Measurements from ENCODE around the gene BTBD10. TPM values are rescaled to one million over a fixed set of nuclear protein-coding genes. Genes with fewer than 3 reads are reported as not detected.
A peak's percentile ranks its signal among the peaks of the same experiment; 100 is the strongest.

The BTBD10 gene
- 120 and 128 TPM in 2 replicates for total RNA-seq

DNA sequence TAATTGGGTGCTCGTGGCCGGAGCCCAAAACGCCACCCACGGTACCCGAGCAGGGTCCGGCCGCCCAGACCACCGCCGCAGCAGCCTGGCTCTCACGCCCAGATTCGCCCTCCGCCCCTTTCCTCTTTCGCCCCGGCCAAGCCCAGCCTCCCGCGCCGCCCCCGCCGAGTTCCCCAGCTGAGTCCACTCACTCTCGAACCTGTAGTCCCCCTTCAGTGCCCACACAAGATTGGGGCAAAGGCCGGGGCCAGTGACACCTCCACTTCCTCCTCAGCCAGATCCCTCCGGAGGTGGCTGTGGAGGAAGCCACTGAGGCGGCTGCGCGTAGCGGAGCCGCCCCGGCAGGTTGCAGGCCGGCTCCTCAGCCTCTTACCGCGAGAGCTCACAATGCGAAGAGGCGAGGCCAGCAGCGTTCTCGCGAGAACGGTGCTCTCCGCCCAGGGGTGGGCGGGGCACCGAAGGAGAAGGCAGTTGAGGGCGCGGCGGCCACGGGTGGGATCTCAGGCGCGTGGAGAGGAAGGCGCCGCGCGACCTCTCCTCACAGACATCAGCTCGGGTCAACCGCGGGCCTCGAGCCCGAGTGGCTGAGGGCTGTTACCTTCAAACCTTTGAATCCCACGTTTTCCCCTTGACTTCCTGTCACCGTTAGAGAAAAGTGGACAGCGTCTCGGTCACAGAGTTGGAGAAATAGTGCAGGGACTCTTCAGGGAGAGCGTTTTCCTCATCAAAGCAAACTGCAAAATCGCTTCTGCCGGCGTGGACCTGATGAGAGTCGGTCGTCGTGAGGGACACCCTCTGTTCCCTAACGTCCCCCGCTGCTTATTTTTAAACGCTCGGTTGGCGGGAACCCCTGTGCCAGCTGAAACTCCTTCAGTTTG is at the start of gene BTBD10:
TSS of gene BTBD10 (minus strand) at position 322 of the 878 bp plus-strand sequence. CDS start 18,098 bp downstream, outside the sequence.
- H3K27me3 ChIP-seq (ENCODE audit: control insufficient read depth, insufficient read depth, low read length), result no peaks in the 10 kb centered on the region
- FAIRE-seq, result no peak
- no peaks in the 10 kb centered on the region for H3K36me3 ChIP-seq (ENCODE audit: control insufficient read depth, insufficient read depth, low read length)
- H3K4me3 ChIP-seq (ENCODE audit: low read depth, low read length), result peak within 1 kb of the TSS; percentile 96
- TF ChIP-seq, protein P1, sequence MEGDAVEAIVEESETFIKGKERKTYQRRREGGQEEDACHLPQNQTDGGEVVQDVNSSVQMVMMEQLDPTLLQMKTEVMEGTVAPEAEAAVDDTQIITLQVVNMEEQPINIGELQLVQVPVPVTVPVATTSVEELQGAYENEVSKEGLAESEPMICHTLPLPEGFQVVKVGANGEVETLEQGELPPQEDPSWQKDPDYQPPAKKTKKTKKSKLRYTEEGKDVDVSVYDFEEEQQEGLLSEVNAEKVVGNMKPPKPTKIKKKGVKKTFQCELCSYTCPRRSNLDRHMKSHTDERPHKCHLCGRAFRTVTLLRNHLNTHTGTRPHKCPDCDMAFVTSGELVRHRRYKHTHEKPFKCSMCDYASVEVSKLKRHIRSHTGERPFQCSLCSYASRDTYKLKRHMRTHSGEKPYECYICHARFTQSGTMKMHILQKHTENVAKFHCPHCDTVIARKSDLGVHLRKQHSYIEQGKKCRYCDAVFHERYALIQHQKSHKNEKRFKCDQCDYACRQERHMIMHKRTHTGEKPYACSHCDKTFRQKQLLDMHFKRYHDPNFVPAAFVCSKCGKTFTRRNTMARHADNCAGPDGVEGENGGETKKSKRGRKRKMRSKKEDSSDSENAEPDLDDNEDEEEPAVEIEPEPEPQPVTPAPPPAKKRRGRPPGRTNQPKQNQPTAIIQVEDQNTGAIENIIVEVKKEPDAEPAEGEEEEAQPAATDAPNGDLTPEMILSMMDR (IDR thresholded peaks at IDR 0.05; ENCODE audit: insufficient read depth, low read length, severe bottlenecking), result no peak
- peak; percentile 87 for DNase-seq (ENCODE audit: low read depth)

DNA sequence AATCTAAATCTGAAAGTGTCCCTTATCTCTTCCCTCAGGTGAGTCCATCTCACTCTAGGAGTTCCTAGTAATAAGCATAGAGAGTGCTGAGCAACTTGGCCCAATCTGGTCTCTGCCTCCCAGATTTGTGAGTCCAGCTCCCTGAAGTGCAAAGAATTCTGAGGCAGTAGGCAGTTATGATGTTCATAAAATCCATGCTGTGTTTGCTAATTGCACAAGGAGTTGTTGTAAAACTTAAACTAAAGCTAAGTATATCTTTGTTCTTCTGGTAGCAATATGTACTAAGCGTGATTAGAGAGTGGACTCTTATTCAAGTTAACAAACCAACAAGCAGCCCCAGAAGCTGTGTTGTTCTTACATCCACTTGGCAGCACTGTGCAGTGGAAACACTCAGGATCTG is 40.4 kb upstream of the BTBD10 start:
- no peak overlapping the region for H3K4me3 ChIP-seq (ENCODE audit: low read depth, low read length)
- H3K27me3 ChIP-seq (ENCODE audit: control insufficient read depth, insufficient read depth, low read length), result peaks cover 2% of the 10 kb centered on the region
- TF ChIP-seq, protein P1 (IDR thresholded peaks at IDR 0.05; ENCODE audit: insufficient read depth, low read length, severe bottlenecking), result no peak
- DNase-seq (ENCODE audit: low read depth) (no peak), FAIRE-seq (no peak)
- H3K36me3 ChIP-seq (ENCODE audit: control insufficient read depth, insufficient read depth, low read length), result no peaks in the 10 kb centered on the region

DNA sequence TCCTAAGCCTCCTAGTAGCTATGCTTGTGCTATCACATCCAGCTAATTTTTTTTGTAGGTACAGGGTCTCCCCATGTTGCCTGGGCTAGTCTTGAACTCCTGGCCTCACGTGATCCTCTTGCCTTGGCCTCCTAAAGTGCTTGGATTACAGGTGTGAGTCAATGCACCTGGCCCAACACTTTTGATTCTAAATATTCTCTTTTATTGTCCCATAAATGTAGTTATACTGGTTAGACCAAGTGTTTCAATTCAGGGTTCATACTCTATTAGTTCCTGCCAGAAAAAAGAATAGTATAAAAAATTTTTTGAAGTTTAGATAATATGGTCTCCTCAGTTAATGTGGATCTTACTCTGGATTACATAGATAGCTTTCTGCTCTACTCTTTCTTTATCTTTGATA is 39.5 kb upstream of the BTBD10 start:
- FAIRE-seq, result no peak
- H3K27me3 ChIP-seq (ENCODE audit: control insufficient read depth, insufficient read depth, low read length), result peaks cover 2% of the 10 kb centered on the region
- H3K36me3 ChIP-seq (ENCODE audit: control insufficient read depth, insufficient read depth, low read length), result no peaks in the 10 kb centered on the region
- no peak for DNase-seq (ENCODE audit: low read depth)
- TF ChIP-seq, protein P1 (IDR thresholded peaks at IDR 0.05; ENCODE audit: insufficient read depth, low read length, severe bottlenecking), result no peak
- H3K4me3 ChIP-seq (ENCODE audit: low read depth, low read length), result no peak overlapping the region

DNA sequence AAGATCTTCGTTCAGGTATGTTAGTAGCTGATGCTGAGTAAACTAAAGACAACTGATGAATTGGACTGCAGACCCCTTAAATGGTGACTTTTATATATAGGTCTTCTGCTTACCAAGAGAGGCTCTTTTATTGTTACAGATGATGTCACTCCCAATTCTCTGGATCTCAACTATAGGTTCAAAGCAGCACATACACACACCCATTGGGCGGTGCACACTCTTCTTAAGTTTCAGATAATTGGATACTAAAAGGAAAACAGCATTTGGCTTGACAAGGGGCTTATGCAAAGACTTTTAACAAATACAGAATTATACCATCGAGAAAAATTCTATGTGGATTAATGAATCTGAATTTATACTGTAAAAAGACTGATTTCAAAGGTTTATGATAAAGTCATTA is 32.9 kb upstream of the BTBD10 start, which contains the start of gene PTH:
TSS of gene PTH (minus strand) at position 69 of the 400 bp plus-strand sequence. CDS start 3,142 bp downstream, outside the sequence.
- TF ChIP-seq, protein P1 (IDR thresholded peaks at IDR 0.05; ENCODE audit: insufficient read depth, low read length, severe bottlenecking), result no peak
- DNase-seq (ENCODE audit: low read depth) (no peak), FAIRE-seq (no peak)
- Histone ChIP-seq H3K27me3 (ENCODE audit: control insufficient read depth, insufficient read depth, low read length) (peaks cover 3% of the 10 kb centered on the region), H3K36me3 (ENCODE audit: control insufficient read depth, insufficient read depth, low read length) (no peaks in the 10 kb centered on the region), H3K4me3 (ENCODE audit: low read depth, low read length) (no peak within 1 kb of the TSS)

DNA sequence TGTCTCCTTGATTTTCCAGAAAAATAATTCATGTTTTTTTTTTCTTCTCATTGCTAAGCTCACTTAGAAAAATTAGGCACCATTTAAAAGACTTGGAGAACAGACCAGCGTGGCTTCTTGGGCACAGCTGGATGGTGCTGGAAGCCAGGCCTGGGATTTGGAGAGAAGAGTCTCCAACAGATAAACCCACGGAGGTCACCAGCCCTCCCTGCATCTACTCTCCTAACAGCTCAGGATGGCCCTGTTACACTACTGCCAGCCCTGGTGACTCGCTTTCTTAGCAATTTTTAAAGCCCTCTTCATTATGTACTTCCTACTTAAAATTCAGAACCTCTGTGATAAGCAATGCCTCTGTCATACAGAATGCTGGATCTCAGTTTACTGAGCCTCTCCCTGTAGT is 31.0 kb upstream of the BTBD10 start:
- FAIRE-seq (no peak), DNase-seq (ENCODE audit: low read depth) (no peak)
- H3K36me3 ChIP-seq (ENCODE audit: control insufficient read depth, insufficient read depth, low read length), result no peaks in the 10 kb centered on the region
- no peak overlapping the region for H3K4me3 ChIP-seq (ENCODE audit: low read depth, low read length)
- TF ChIP-seq, protein P1 (IDR thresholded peaks at IDR 0.05; ENCODE audit: insufficient read depth, low read length, severe bottlenecking), result no peak
- peaks cover 2% of the 10 kb centered on the region for H3K27me3 ChIP-seq (ENCODE audit: control insufficient read depth, insufficient read depth, low read length)

All from bronchial epithelial cell (primary cell).